ENCODE data around the gene WDR33.
A peak's percentile ranks its signal among the peaks of the same experiment; 100 is the strongest.

Gene WDR33

DNA sequence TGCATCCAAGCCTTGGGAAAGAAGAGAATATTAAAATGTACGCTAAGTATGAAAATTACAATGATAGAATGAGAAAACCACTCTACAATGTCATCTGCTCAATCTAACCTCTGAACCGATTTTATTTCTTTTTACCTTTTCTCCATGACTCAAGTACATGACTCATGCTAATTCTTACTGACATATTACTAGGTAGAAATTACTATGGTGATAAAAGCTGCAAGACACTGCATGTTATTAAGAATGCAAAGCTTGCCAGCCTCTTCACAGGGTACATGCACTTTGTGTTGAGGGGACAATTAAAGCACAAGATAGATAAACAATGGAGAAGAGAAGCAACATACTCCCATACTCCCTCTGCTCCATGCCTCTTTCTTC, 89.0 kb downstream of the WDR33 start:
- DNase-seq (ENCODE audit: low read depth in 1 of 2, low spot score in 1 of 2), result no peak

DNA sequence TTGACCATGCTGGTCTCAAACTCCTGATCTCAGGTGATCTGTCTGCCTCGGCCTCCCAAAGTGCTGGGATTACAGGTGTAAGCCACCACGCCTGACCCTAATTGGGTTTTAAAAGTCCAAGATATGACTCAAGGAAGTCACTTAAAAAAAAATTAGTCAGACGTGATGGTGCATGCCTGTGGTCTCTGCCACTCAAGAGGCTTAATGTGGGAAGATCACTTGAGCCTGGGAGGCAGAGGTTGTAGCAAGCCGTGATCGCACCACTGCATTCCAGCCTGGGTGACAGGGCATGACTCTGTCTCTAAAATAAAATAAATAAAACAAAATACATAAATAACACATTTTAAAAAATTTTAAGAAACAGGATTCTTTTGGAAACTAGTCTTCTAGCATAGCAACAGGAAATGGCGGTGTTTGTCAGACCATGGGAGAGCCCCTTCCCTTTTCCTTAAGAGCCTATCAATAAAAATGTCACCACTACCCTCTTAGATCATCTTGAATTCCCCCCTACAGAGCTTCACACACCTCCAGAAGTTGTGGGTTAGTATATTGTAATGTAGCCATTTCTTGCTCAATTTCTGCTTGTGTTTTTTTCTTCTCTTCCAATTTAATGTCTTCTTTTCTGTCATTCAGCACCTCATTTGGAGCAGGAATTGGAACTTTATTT, 89.5 kb downstream of the WDR33 start:
- no peak for DNase-seq (ENCODE audit: low read depth in 1 of 2, low spot score in 1 of 2)

- DNase-seq (ENCODE audit: low read depth in 1 of 2, low spot score in 1 of 2), result no peak
Measured at GRCh38 chr2:127719301-127720218, 91.4 kb downstream of the WDR33 start.

- DNase-seq (ENCODE audit: low read depth in 1 of 2, low spot score in 1 of 2), result no peak
Measured at GRCh38 chr2:127718271-127718670, 92.7 kb downstream of the WDR33 start.

DNA sequence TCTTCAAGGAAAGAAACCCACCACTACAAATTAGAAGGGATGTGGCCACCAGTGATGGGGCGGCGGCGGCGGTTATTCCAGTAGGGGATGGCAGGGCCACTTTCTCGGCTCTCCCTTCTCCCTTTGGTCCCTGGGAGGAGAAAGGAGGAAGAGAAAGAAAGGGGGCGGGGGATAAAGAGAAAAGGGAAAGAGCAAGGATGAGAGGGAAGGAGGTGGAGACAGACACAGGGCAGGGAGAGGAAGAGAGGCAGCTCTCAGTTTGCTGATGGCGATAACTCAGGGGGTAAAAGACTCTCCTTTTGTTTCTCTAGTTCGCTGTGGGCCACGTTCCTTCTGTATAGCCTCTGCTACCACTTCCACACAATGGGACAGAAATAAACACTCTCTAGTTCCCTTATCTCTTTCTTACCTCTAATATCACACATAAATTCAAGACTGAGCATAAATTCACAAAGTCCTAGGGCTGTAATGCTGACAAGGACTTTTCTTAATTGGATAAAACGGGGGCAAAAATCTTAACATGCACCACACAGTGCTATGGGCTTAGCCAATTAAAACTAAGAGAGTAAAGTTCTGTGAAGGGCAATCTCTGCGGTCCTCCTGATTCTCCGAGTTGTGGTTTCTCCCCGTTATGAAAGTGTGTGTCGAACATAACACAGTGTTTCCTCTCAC, 95.1 kb downstream of the WDR33 start:
- DNase-seq (ENCODE audit: low read depth in 1 of 2, low spot score in 1 of 2), result no peak

DNA sequence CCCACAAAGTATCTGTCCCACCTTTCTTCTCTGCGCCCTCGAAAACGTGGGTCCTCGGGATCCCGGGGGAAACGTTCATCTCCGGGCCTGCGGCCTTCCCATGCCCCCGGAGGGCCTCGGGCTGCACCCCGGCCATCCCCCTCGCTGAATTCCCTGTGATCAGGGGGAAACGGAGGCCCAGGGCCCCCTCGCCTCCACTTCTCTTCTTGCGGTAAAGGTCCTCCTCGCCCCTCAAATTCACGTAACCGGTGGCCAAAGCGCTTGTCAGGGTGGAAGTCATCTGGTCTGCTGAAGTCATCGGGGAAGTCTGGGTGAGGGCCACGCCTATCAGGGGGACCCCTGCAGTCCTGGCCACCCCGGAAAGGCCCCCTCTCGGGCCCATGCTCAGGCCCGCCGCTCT, 97.4 kb downstream of the WDR33 start:
- no peak for DNase-seq (ENCODE audit: low read depth in 1 of 2, low spot score in 1 of 2)

GRCh38 chr2:127712999-127713398, 98.0 kb downstream of the WDR33 start:
- DNase-seq (ENCODE audit: low read depth in 1 of 2, low spot score in 1 of 2), result no peak

GRCh38 chr2:127709336-127709735, 101.6 kb downstream of the WDR33 start:
- DNase-seq (ENCODE audit: low read depth in 1 of 2, low spot score in 1 of 2), result no peak

DNA sequence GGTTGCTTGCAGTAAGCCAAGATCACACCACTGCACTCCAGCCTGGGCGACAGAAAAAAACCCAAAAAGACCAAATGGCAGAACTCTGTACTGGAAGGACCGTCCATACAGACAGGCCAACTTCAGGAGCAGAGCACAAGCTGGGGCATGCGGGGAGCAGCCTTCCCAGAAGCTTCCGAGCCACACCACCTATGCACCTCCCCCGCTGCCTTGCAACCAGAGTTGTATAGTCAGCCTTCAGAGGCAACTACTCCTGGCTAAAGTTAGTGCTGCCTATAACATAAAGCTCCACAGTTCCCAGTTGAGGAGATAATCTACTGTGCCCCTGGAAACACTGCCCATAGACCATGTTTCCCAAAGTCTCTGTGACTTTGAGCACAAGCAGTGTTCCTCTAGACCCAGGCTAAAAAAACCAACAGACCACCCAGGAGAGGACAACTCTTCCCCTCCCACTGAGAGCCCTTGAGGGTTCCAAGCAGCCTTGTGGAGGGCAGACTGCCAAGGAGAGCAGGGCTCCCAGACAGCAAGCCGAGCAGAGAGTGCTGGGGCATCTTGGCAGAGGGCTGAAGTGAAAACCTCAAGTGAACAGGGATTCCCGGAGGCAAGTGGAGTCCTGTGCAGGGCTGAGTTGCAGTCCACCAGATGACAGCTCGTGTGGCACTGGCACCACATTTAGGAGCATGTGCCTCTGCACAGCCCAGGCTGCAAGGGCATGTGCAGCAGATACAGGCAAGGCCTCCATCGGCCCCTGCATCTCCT, 102.9 kb downstream of the WDR33 start:
- no peak for DNase-seq (ENCODE audit: low read depth in 1 of 2, low spot score in 1 of 2)

DNA sequence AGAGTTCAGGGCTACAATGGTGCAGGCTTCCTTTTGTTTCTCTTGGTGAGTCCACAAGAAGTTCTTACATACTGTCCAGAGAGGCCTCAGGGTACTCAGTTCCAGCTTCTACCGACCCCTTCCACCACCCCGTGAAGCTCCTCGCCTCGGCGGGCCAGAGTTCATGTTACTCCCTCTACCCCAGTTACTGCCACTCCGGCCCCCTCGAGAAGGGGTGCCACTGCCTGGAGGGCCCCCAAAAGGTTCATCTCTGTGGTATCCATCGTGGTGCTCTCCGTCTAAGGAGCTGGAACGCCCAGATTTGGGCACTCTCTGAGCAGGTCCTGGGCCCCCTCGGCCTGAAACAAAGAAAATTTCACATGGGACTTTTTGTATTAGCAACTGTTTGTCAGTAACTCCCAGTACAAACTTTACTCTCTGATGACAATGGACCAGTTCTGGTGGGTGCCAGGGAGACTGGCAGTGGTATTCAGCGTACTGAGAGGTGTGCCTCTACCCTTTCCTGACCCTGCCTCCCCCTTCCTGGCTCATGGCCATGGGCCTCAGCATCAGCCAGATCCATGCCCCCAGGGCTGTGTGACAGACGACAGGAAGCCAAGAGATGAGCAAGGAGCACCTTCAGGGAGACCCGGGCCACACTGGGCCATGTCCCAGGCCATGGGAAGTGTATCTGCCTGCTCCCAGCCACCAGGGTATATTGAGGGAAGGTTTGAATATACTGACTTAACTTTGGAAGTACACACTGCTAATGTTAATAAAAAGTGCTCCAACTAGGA, 104.6 kb downstream of the WDR33 start:
- DNase-seq (ENCODE audit: low read depth in 1 of 2, low spot score in 1 of 2), result no peak

DNA sequence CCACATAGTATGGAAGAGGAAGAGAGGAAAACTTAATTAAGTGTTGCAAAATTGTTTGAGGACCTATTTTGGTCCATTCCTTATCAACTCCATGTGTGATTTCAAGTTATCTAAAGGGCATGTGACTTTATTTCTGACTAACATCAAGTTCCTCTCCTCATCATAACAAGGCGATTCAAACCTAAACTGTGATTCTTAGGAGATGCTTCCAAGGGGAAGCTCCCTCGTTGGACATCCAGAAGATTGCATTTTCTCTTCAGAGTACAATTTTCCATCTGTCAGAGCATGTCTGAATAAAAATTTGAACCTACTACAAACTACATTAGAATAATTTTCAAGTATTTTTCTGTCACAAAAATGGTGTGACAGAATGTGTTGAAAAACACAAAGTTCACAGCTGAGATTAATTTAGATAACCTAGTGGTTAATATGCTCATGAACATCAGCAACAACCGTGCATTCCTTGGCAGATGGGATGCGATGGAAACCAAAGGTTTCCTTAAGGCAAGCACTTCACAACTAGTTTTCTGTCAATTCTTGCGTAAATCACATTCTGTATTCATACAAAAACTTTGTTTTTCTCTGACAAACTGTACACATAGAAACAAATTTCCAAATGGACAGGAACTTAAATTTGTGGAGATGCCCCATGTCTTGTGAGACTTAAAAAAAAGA, 105.4 kb downstream of the WDR33 start:
- DNase-seq (ENCODE audit: low read depth in 1 of 2, low spot score in 1 of 2), result no peak

DNA sequence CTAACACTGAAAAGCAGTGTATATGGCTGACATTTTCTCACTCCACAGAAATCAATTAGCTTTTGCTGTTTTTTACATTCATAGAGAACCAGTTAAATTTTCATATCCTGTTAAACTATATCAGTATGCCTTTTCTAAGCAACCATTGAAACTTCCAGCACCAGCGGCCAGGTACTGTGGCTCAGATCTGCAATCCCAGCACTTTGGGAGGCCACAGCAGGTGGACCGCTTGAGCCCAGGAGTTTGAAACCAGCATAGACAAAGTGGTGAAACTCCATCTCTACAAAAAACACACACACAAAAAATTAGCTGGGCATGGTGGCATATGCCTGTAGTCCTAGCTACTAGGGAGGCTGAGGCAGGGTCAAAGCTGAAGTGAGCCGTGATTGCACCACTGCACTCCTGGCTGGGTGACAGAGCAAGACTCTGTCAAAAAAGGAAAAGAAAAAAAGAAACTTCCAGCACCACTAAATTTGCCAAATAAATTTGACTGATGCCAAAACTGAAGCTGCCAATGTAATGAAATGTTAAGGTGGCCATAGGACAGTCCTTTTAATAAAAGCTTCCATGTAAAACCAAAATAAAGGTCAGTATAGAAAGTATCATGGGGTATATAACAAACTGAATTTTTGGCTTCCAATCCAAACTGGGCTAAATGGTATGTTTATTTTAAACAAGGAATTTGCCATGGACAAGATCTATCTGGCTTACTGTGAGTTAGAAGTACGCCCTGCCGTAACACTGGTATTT, 106.2 kb downstream of the WDR33 start:
- DNase-seq (ENCODE audit: low read depth in 1 of 2, low spot score in 1 of 2), result no peak

DNA sequence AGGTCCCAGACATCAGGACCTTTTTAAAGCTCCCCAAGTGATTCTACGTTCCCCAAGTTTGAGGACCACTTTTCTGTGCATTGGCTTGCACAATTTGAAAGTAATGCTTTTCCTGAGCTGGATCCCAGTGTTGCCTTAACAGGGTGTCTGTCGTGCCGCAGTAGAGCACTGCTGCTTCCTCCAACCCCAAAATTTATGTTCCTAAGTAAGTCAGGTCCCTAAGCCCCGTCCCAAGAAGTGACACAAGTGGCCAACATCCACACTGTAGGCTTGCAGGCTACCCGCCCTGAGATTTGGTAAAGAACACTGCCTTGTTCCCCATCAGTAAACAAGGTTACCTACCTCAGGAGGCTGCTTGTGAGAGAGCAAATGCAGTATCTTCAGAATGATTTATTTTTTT, 107.7 kb downstream of the WDR33 start:
- no peak for DNase-seq (ENCODE audit: low read depth in 1 of 2, low spot score in 1 of 2)

DNA sequence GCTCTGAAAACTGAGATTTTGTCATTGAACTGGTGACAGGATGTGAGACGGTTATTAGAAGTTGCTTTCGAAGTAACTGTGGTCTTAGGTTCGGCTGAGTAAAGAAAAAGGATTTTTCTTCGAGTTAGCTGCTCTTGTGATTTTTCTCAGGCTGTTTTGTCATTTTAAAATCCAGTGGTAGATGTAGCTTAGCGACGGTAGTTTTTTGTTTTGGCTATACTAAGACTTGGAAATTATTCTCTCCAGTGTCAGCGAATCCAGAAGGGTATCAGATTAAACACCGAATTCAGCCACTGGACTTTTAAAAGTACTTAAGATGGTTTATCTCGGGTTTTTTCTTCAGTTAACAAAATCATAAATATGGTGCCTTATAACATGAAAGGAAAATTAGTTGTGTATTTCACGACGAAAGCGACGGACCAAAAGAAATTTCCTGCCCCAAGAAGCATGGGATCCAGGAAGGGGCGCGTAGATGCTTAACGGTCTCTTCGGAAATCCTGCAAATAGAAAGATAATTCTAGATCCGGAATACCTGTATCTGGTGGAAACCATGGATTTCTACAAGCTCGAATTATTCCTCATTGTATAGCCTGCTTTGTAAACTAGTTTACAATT, 108.5 kb downstream of the WDR33 start:
- no peak for DNase-seq (ENCODE audit: low read depth in 1 of 2, low spot score in 1 of 2)

DNA sequence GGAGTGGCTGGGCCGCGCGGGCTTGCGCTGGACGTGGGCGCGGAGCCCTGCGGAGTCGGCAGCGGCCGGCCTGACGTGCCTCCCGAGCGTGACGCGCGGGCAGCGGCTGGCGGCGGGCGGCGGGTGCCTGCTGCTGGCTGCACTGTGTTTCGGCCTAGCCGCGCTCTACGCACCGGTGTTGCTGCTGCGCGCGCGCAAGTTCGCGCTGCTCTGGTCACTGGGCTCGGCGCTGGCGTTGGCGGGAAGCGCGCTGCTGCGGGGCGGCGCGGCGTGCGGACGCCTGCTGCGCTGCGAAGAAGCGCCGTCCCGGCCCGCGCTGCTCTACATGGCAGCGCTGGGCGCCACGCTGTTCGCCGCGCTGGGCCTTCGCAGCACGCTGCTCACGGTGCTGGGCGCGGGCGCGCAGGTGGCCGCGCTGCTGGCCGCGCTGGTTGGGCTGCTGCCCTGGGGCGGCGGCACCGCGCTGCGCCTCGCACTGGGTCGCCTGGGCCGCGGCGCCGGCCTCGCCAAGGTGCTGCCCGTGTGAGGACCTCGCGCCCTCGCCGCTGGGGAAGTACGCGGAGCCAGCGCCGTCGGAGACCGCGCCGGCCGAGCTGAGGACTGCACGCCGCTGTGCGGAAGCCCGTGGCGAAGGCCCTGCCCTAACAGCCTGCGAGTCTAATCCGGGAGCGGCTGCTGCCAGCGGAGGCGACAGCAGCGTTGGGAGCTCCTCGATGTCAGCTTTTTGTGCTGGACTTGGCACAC, 109.1 kb downstream of the WDR33 start:
- peak; percentile 53 to 67 for DNase-seq (ENCODE audit: low read depth in 1 of 2, low spot score in 1 of 2)

GRCh38 chr2:127701193-127701650, 109.7 kb downstream of the WDR33 start, which contains the start of gene SFT2D3:
TSS of gene SFT2D3 (plus strand) at chr2:127701497. CDS start at chr2:127701529, 32 bp downstream.
- DNase-seq (ENCODE audit: low read depth in 1 of 2, low spot score in 1 of 2), result peak; percentile 77 to 89

GRCh38 chr2:127700527-127701192, 110.3 kb downstream of the WDR33 start:
- no peak for DNase-seq (ENCODE audit: low read depth in 1 of 2, low spot score in 1 of 2)
